ENCODE data around the gene YDJC.
"Not testable (repeated sequence)": the region's sequence is repeated elsewhere in the genome, so short reads cannot be mapped to it uniquely, and the experiment has no call there.

YDJC gene

DNA sequence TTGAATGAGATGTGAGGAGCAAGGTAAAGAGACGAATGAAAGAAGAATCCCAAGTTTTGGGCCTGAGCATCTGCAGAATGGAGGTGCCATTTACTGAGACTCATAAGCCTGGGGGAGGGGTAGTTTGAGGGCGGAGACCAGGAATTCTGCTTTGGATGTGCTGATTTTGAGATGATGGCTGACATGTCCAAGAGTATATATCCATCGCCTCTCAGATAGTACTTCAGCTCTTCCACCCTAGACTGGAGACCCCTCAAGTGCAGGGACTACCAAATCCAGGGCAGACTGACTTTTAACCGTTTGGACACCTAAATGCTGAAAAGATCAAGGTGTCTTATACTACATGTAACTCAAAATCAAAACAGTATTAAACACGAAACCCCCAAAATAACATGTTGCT lies 11.0 kb upstream of the YDJC start:
- Histone ChIP-seq H3K9me3 (ENCODE audit: insufficient read depth, low read depth, low read length) (no peaks in the 10 kb centered on the region), H3K36me3 (ENCODE audit: insufficient read depth, low read length) (no peaks in the 10 kb centered on the region; the same call in 1 of the 2 replicates), H3K4me2 (ENCODE audit: low read depth, low read length, poor library complexity, severe bottlenecking) (peak overlapping the region; percentile 90), H3K4me1 (ENCODE audit: insufficient read depth, low read length, poor library complexity, severe bottlenecking) (peaks cover 20% of the 10 kb centered on the region), H3K9me2 (replicated peaks; ENCODE audit: low read depth, low read length) (no peaks in the 10 kb centered on the region), H3K9ac (ENCODE audit: low read depth, low read length, poor library complexity, severe bottlenecking) (peak overlapping the region; percentile 86), H3F3A (ENCODE audit: low read depth) (no peaks in the 10 kb centered on the region), H3K79me2 (ENCODE audit: insufficient read depth, low read length) (peaks cover 26% of the 10 kb centered on the region), H3K27me3 (ENCODE audit: insufficient read depth, low read length, poor library complexity, severe bottlenecking) (peaks cover 4% of the 10 kb centered on the region), H2AFZ (ENCODE audit: low read length) (no peak overlapping the region), H3K4me3 (ENCODE audit: low read length, poor library complexity, severe bottlenecking) (peak overlapping the region; percentile 98), H4K20me1 (ENCODE audit: insufficient read depth, low read length, poor library complexity, severe bottlenecking) (peaks cover 6% of the 10 kb centered on the region)
- TF ChIP-seq EZH2phosphoT487 (IDR thresholded peaks at IDR 0.05; ENCODE audit: borderline replicate concordance): no peak
- TF ChIP-seq, protein P1, sequence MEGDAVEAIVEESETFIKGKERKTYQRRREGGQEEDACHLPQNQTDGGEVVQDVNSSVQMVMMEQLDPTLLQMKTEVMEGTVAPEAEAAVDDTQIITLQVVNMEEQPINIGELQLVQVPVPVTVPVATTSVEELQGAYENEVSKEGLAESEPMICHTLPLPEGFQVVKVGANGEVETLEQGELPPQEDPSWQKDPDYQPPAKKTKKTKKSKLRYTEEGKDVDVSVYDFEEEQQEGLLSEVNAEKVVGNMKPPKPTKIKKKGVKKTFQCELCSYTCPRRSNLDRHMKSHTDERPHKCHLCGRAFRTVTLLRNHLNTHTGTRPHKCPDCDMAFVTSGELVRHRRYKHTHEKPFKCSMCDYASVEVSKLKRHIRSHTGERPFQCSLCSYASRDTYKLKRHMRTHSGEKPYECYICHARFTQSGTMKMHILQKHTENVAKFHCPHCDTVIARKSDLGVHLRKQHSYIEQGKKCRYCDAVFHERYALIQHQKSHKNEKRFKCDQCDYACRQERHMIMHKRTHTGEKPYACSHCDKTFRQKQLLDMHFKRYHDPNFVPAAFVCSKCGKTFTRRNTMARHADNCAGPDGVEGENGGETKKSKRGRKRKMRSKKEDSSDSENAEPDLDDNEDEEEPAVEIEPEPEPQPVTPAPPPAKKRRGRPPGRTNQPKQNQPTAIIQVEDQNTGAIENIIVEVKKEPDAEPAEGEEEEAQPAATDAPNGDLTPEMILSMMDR (conservative IDR thresholded peaks at IDR 0.05; ENCODE audit: low read length): no peak

DNA sequence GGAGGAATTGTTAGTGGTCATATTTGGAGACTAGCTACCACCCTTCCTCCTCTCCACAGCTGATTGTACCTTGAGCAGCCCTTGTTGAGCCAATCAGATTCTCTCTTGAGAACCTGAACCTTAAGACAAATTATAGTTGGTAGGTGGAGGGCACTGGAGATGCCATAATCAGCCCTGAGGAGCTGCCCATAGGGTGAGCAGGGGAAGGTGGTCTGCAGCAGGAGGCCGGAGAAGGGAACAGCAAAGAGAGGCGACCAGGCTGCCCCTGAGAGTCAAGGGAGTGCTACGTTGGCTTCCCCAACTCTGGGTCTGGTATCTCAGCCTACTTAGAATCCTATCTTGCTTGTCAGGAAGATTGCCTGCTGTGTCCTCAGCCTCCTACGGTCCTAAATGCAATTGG lies 9.5 kb upstream of the YDJC start:
- H3K9me2 ChIP-seq (replicated peaks; ENCODE audit: low read depth, low read length): no peaks in the 10 kb centered on the region
- H3K9ac ChIP-seq (ENCODE audit: low read depth, low read length, poor library complexity, severe bottlenecking): no peak overlapping the region
- no peak overlapping the region for H3K4me2 ChIP-seq (ENCODE audit: low read depth, low read length, poor library complexity, severe bottlenecking)
- H3K9me3 ChIP-seq (ENCODE audit: insufficient read depth, low read depth, low read length): no peaks in the 10 kb centered on the region
- peaks cover 4% of the 10 kb centered on the region for H3K27me3 ChIP-seq (ENCODE audit: insufficient read depth, low read length, poor library complexity, severe bottlenecking)
- H3K4me3 ChIP-seq (ENCODE audit: low read length, poor library complexity, severe bottlenecking): no peak overlapping the region
- peaks cover 23% of the 10 kb centered on the region for H3K79me2 ChIP-seq (ENCODE audit: insufficient read depth, low read length)
- no peaks in the 10 kb centered on the region for H3K36me3 ChIP-seq (ENCODE audit: insufficient read depth, low read length)
- peaks cover 6% of the 10 kb centered on the region for H4K20me1 ChIP-seq (ENCODE audit: insufficient read depth, low read length, poor library complexity, severe bottlenecking)
- TF ChIP-seq, protein P1 (conservative IDR thresholded peaks at IDR 0.05; ENCODE audit: low read length): no peak
- no peak for TF ChIP-seq EZH2phosphoT487 (IDR thresholded peaks at IDR 0.05; ENCODE audit: borderline replicate concordance)
- no peak overlapping the region for H2AFZ ChIP-seq (ENCODE audit: low read length)
- H3F3A ChIP-seq (ENCODE audit: low read depth): no peaks in the 10 kb centered on the region
- H3K4me1 ChIP-seq (ENCODE audit: insufficient read depth, low read length, poor library complexity, severe bottlenecking): peaks cover 20% of the 10 kb centered on the region

DNA sequence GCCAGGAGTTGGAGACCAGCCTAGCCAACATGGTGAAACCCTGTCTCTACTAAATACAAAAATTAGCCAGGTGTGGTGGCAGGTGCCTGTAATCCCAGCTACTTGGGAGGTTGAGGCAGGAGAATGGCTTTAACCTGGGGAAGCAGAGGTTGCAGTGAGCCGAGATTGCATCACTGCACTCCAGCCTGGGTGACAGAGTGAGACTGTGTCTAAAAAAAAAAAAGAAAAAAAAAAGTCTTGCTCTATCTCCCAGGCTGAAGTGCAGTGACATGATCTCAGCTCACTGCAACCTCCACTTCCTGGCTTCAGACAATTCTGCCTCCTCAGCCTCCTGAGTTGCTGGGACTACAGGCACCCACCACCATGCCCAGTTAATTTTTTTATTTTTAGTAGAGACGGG lies 7.6 kb upstream of the YDJC start:
- H3K4me1 ChIP-seq (ENCODE audit: insufficient read depth, low read length, poor library complexity, severe bottlenecking): peaks cover 11% of the 10 kb centered on the region

DNA sequence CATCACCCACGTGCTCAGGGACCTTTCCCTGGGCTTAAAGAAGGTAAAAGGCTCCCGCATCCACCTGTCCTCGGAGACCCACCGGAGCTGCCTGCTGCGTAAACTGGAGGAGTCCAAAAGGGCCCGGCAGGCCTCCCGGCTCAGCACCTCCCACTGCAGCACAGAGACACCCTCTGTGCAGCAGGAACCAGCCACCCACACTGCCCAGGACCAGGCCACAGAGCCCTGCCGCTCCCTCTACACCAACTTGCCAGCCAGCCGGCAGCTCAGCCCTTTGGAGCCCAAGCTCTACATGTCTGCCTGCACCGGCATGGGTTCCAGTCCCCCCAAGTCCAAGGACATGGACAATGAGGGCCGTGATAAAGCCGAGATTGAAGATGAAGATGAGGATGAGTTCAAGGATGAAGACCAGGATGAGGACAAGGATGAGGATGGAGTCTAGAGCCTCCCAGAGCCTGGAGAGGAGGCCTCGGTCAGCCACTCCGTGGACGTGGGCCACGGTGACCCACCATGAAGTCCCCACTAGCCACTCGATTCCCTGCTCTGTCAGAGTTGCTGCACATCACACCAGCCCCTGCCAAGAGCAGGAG lies 6.9 kb upstream of the YDJC start:
- Histone ChIP-seq H3K4me3 (ENCODE audit: low read length, poor library complexity, severe bottlenecking) (no peak overlapping the region), H3K27me3 (ENCODE audit: insufficient read depth, low read length, poor library complexity, severe bottlenecking) (no peaks in the 10 kb centered on the region), H3K9ac (ENCODE audit: low read depth, low read length, poor library complexity, severe bottlenecking) (no peak overlapping the region), H3F3A (ENCODE audit: low read depth) (no peaks in the 10 kb centered on the region), H3K4me1 (ENCODE audit: insufficient read depth, low read length, poor library complexity, severe bottlenecking) (peaks cover 10% of the 10 kb centered on the region), H3K9me3 (ENCODE audit: insufficient read depth, low read depth, low read length) (no peaks in the 10 kb centered on the region), H4K20me1 (ENCODE audit: insufficient read depth, low read length, poor library complexity, severe bottlenecking) (no peaks in the 10 kb centered on the region), H3K4me2 (ENCODE audit: low read depth, low read length, poor library complexity, severe bottlenecking) (no peak overlapping the region), H3K9me2 (replicated peaks; ENCODE audit: low read depth, low read length) (no peaks in the 10 kb centered on the region), H3K79me2 (ENCODE audit: insufficient read depth, low read length) (no peaks in the 10 kb centered on the region), H3K36me3 (ENCODE audit: insufficient read depth, low read length) (no peaks in the 10 kb centered on the region), H2AFZ (ENCODE audit: low read length) (no peak overlapping the region)
- TF ChIP-seq, protein P1 (conservative IDR thresholded peaks at IDR 0.05; ENCODE audit: low read length): no peak
- no peak for TF ChIP-seq EZH2phosphoT487 (IDR thresholded peaks at IDR 0.05; ENCODE audit: borderline replicate concordance)

More for the DNA sequence above, 7.6 kb upstream of the YDJC start:
- H3K9ac ChIP-seq (ENCODE audit: low read depth, low read length, poor library complexity, severe bottlenecking); H3K79me2 ChIP-seq (ENCODE audit: insufficient read depth, low read length); H4K20me1 ChIP-seq (ENCODE audit: insufficient read depth, low read length, poor library complexity, severe bottlenecking); H3F3A ChIP-seq (ENCODE audit: low read depth); H2AFZ ChIP-seq (ENCODE audit: low read length); H3K4me2 ChIP-seq (ENCODE audit: low read depth, low read length, poor library complexity, severe bottlenecking); H3K9me2 ChIP-seq (replicated peaks; ENCODE audit: low read depth, low read length); H3K4me3 ChIP-seq (ENCODE audit: low read length, poor library complexity, severe bottlenecking); H3K27me3 ChIP-seq (ENCODE audit: insufficient read depth, low read length, poor library complexity, severe bottlenecking); H3K36me3 ChIP-seq (ENCODE audit: insufficient read depth, low read length); H3K9me3 ChIP-seq (ENCODE audit: insufficient read depth, low read depth, low read length): not testable (repeated sequence)

All from Loucy (cell line).